NCI-H128 (cell line): ENCODE data around the gene CSRP3.

Experiments used
- DNase-seq: peaks from one replicate; lab custom pipeline; 2025; ENCODE audit not compliant: unreplicated experiment; lab: John Stamatoyannopoulos, UW

CSRP3 gene

DNA sequence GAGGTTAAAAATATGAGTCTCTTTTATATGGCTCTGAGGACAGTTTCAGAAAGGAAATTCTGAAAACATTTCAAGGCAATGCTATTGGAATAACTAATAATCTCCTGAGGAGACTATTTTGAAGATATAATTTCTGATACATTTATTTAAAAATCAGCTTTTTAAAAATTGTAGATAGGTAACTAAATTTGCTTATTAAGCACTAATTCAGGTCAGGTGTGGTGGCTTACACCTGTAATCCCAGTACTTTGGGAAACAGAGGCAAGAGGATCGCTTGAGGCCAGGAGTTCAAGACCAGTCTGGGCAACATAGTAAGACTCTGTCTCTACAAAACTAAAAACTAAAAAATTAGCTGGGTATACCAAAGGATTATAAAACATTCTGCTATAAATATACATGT lies 67.8 kb downstream of the CSRP3 start:
- no peak for DNase-seq
